HG03469 (cell line): Measurements from ENCODE around the gene TANGO6.

Source experiments
- ATAC-seq: cut with Tn5 transposase; IDR thresholded peaks from one replicate; pipeline ENCODE4 v1.9.1; 2021; ENCODE audit warnings: mild to moderate bottlenecking, moderate library complexity, moderate number of reproducible peaks; ENCODE audit not compliant: unreplicated experiment

TANGO6 gene

DNA sequence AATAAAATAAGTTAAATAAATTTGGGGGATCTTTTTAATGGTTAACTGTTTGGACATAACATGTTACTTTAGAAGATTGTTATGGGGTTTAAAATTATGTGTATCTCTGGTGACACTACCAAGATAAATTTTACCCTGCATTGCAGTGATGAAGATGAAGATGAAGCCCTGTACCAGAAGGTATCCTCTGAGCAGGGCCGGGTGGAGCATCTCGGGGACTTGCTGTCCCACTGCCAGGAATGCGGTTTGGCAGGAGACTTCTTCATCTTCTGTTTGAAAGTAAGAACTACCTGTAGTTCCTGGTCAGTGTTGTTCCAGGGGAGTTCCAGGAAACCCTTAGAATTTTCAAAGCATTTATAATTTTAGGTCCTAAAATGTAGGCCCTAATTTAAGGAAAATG lies 64.0 kb downstream of the TANGO6 start:
- no peak for ATAC-seq

DNA sequence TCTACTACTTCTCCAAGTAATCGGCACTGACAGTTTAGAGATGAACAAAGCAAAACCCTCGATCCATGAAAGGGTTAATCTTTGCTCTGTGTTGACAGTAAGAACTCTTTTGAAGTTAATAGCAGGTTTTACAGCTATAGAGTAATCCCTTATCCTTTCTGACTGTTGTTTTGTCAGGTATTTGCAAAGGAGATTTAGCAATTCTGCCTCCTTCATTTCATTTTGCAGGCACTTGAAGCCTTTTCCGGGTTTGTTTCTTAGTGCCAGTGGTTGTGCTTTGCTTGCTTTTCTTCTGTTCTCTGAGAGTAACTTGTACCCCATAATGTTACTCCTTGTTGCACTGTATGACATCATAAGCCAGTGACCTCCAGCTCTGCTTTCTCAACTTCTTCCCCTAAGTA lies 64.5 kb downstream of the TANGO6 start:
- ATAC-seq = no peak

DNA sequence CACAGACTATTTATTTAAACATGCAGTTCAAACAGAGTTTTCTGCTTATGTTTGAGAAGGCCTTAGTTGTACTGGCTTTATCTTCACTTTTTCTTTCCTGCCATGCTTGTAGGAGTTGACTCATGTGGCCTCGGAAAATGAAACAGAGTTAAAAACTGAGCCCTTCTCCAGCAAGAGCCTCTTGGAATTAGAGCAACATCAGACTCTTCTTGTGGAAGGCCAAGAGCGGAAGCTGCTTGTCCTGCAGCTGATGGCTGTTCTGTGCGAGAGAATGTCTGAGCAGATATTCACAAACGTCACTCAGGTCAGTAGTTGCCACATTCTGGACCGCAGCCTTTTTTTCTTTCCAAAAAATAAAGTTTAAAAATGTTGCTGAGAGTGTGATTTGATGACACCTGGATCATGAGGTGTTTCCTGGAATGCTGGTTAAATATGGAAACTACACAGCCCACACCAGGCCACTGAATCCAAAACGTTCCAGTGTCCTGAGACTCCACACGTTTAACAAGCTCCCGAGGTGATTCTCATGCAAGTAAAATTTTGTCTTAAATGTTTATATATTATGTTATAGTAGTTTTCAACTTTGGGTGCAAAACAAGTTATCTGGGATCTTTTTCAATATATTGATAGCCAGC lies 65.9 kb downstream of the TANGO6 start:
- no peak for ATAC-seq

GRCh38 chr16:68910051-68910450 lies 66.7 kb downstream of the TANGO6 start:
- ATAC-seq = no peak

DNA sequence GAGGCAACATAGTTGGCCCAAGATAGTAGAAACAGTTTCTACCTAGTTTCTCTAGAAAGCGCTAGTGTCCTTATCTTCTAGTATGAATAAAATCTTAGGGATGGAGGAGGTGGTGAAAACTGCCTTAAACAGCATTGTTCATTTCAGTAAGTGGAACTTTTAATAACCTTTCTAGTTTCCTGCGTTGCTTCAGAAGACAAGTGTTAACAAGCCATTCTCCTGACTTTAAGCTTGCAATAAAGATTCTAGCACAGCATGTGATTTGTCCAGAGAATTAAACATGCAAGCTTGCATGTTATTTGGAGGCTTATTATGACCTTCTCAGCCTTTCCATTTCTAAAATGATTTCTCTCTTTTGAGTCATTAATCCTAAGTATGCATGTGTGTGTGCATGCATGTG lies 72.3 kb downstream of the TANGO6 start:
- no peak for ATAC-seq

GRCh38 chr16:68917541-68917940 lies 74.2 kb downstream of the TANGO6 start:
- ATAC-seq = no peak

- ATAC-seq = no peak
Observed at GRCh38 chr16:68920349-68920748, 77.0 kb downstream of the TANGO6 start.

GRCh38 chr16:68921637-68922036 lies 78.3 kb downstream of the TANGO6 start:
- ATAC-seq = no peak

- no peak for ATAC-seq
Observed at GRCh38 chr16:68923116-68923515, 79.8 kb downstream of the TANGO6 start.

DNA sequence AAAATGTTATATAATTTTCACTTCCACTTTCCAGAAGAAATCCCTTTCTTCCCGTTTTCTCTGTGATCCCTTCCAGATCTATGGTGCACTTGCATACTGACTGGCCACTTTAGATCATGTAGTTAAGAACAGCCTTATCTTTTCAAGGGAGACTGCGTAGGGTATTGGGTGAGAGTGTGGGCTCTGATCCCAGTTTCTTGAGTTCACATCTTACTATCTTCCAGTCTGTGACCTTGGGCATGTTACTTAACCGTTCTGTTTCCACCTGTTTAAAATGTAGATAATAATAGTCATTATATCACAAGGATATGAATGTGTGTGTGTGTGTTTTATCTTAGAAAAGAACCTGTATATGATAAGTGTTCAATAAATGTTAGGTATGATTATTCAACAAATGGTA lies 83.7 kb downstream of the TANGO6 start:
- ATAC-seq = no peak

DNA sequence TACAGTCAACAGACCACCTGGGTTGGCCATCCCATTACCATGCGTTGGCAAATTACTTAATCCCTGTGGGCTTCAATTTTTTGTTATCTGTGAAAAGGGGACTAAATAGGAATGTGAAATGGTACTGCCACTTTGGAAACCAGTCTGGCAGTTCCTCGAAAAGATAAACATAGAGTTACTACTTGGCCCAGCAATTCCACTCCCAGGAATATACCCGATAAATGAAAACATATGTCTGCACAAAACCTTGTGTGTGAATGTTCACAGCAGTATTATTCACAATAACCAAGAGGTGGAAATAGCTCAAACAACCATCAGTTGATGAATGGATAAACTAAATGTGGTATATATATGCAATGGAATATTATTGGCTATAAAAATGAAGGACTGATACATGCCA lies 87.9 kb downstream of the TANGO6 start:
- ATAC-seq = no peak

- ATAC-seq = no peak
Observed at GRCh38 chr16:68934402-68934801, 91.1 kb downstream of the TANGO6 start.

- ATAC-seq = no peak
Observed at GRCh38 chr16:68935008-68935407, 91.7 kb downstream of the TANGO6 start.

DNA sequence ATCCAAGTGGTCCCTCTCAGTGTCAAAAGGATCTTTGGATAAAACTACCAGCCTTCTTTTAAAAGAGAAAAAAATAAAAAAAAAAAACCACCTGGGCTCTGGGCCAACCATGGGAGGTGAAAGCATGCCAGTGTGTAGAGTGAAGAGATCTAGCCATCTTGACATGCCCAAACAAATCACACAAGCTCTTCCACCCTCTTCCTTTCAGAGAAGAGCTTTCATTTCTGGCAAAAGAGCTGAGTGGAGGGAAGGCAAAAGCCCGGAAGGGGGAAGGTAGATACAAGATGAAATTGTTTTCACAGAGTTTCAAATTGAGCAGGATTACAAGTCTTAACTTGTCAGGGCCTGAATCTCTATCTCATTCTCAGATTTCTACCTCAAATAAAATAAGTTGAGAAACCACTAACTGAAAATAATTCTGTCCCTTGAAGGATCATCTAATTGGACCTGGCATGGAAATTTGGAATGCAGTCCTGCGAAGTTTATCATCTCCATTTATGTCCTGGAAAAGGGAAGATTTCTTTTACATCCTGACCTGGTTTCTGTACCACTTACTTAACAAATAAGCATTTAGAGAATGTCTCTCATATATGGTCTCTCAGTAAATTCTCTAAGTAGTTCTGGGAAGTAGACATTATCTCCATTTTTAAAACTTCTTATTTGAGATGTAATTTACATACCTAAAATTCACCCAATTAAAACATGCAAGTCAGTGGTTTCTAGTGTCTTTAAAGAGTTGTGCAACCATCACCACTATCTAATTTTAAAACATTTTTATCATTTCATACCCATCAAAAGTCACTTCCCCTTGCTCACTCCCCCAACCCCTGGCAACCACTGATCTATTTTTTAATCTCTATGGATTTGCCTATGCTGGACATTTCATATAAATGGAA lies 93.7 kb downstream of the TANGO6 start:
- ATAC-seq = no peak

DNA sequence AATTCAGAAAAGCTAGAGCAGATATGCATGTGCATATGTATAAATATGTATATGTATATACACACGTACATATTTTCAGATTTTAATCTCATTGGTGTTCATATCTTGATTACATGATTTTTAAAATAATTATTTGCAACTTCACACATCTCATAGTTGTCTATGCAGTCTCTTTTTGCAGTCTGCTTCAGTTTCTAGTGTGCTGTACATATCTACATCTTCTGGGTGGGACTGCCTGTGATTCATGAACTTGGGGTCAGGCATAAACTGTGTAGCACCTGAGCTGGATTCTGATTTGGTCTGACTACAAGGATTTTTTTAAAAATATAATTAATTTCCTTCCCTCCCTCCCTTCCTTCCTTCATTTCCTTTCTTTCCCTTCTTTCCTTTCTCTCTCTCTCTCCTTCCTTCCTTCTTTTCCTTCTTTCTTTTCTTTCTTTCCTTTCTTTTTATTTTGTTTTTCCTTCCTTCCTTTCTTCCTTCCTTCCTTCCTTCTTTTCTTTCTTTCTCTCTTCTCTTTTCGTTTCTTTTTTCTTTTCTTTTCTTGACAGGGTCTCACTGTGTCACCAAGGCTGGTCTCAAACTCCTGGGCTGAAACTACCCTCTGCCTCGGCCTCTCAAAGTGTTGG lies 96.5 kb downstream of the TANGO6 start:
- no peak for ATAC-seq

DNA sequence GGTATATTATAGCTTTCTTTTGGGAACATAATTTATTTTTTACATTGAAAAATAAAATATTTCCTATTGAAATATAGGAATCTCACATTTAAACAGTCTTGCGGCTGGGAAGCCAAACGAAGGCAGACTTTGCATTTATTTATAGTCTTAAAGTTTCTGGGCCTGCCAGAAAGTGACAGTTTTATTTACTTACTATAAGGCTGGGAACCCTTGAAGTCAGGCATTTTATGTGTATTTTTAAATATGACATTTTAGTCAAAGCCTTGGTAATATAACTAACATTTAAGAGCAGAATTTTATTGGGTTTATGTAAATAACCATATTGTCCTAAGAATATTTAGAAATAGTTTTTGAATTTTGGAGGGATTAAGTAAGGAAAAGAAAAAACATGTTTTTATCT lies 97.5 kb downstream of the TANGO6 start:
- no peak for ATAC-seq

- ATAC-seq = no peak
Observed at GRCh38 chr16:68943961-68944360, 100.6 kb downstream of the TANGO6 start.

- no peak for ATAC-seq
Observed at GRCh38 chr16:68948230-68948910, 105.0 kb downstream of the TANGO6 start.

DNA sequence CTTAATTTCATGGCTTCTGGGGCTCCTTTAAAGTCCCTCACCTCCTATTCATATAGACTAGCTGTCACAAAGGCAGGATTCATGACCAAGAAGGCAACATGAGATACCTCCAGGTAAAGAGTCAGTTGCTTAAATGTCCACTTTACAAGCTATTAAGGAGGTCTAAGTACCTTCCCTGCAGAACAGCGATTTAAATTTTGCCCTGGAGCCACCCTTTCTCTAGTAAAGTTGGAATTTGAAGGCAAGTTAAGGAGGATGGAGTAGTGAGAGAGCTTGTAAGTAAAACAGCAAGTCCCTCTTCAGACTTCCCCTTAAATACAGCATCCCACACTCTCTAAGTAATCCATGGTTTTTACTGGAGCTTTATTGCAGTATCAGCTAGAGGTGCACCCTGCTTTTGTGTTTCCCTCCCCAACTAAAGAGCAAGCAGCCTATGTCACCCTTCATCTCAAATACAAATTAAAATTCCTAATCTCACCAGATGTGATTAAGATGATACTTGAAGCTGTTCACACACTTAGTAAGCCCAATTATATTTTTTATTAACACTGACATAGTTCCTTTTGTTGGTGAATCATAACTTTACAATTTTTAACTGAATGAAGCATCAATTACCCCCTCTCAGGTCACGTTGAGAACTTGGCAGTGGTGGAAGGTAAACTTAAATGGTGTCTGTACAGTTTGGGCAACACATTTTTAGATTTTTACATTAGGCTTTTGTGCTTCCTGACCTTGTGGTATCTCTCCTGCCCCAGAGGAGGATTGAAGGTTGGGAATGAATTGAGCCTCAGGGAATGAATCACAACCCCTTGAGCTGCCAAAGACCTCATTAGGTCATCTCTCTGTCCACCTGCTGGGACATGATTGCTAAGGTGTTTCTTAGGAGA lies 108.9 kb downstream of the TANGO6 start:
- ATAC-seq = no peak

DNA sequence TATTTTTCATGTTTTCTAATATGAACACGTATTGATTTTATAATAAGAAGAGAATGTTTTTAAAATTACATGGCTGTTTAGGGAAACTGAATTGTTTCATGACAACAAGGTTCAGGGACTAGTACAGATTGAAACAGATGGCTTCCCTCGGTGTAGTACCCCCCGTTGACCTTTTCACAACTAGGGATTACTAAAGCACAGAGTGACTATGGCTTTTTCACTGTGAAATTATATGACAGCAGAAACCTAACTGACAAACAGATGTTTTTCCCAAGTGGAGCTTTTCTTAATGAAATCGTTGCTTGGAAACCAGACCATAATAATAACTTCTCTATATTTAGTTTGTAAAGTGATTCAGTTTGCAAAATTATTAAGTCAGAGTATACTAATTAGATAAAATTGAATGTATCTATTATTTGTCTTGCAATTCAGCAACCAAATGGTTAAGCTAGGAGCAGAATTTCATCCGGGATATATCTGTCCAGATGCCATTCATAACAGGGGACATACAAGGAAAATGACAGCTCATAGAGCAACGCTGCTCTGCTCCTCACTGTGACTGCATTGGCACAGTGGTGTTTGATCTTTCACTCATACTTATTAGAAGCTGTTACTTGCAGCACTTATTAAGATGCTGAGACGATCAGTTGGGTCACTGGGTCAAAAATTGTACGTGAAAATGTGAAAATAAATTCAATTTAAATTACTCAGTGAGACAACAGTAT lies 111.7 kb downstream of the TANGO6 start:
- ATAC-seq = no peak
